SU-DHL-6 (cell line): ENCODE measurements around the gene COL21A1.

Experiments
- H2AFZ ChIP-seq: fragments of 200-600 bp; sonication (generic); 2 replicates; pipeline ENCODE4 v1.6.1; 2014; ENCODE audit warnings: low read depth, mild to moderate bottlenecking, moderate library complexity, mixed read lengths, antibody characterized with exemption, low read length; ENCODE audit not compliant: severe bottlenecking
- H3F3A ChIP-seq: fragments of 200-600 bp; shearing (Covaris generic); 2 replicates; pipeline ENCODE4 v1.6.0; 2016; ENCODE audit warnings: antibody characterized with exemption, mild to moderate bottlenecking; ENCODE audit not compliant: insufficient read depth
- H3K27ac ChIP-seq: fragments of 200-600 bp; sonication (generic); 2 replicates; pipeline ENCODE4 v1.5.1; 2016; ENCODE audit warnings: low read depth, mild to moderate bottlenecking, low read length, moderate library complexity, mixed read lengths
- H3K27me3 ChIP-seq: fragments of 200-600 bp; sonication (generic), shearing (Covaris generic); 2 replicates; pipeline ENCODE4 v1.6.0; 2014; ENCODE audit warnings: mild to moderate bottlenecking, low read length
- H3K36me3 ChIP-seq: fragments of 200-600 bp; sonication (generic); 2 replicates; pipeline ENCODE4 v1.6.1; 2014; ENCODE audit warnings: mild to moderate bottlenecking, low read length, mixed read lengths
- H3K4me2 ChIP-seq: fragments of 300-600, 200-600 bp; shearing (Covaris generic), sonication (generic); 2 replicates; pipeline ENCODE4 v1.6.0; 2014; ENCODE audit warnings: low read length, low read depth, mild to moderate bottlenecking; ENCODE audit not compliant: poor library complexity, severe bottlenecking
- H3K4me3 ChIP-seq: fragments of 200-600 bp; sonication (generic); 2 replicates; pipeline ENCODE4 v1.5.1; 2014; ENCODE audit warnings: antibody characterized with exemption, low read length, mild to moderate bottlenecking, mixed read lengths; ENCODE audit not compliant: insufficient read depth, poor library complexity, severe bottlenecking
- H3K79me2 ChIP-seq: fragments of 200-600 bp; sonication (generic); 2 replicates; pipeline ENCODE4 v1.6.1; 2014; ENCODE audit warnings: mild to moderate bottlenecking, low read length, moderate library complexity; ENCODE audit not compliant: insufficient read depth
- H3K9ac ChIP-seq: fragments of 200-600 bp; sonication (generic); 2 replicates; pipeline ENCODE4 v1.7.0; 2014; ENCODE audit warnings: mild to moderate bottlenecking, low read length
- H3K9me2 ChIP-seq: fragments of 200-600 bp; sonication (generic); replicated peaks from 2 replicates; pipeline ENCODE4 v1.6.1; 2014; ENCODE audit warnings: low read length; ENCODE audit not compliant: insufficient read depth
- H3K9me3 ChIP-seq: fragments of 200-600 bp; sonication (generic); 2 replicates; pipeline ENCODE4 v1.6.1; 2014; ENCODE audit warnings: low read length, mixed read lengths; ENCODE audit not compliant: insufficient read depth
- H4K20me1 ChIP-seq: fragments of 200-600 bp; sonication (generic); 2 replicates; pipeline ENCODE4 v1.6.1; 2014; ENCODE audit warnings: low read depth, mild to moderate bottlenecking, antibody characterized with exemption, low read length, moderate library complexity, mixed read lengths
- CTCF ChIP-seq: fragments of 200-600 bp; sonication (generic); IDR thresholded peaks from one replicate; pipeline ENCODE4 v1.5.1; 2017; ENCODE audit warnings: antibody characterized with exemption, mild to moderate bottlenecking, low read length, moderate library complexity; ENCODE audit not compliant: insufficient read depth, poor library complexity, severe bottlenecking
- EZH2phosphoT487 ChIP-seq: fragments of 200-600 bp; sonication (generic), shearing (Covaris generic); conservative IDR thresholded peaks from 2 replicates; pipeline ENCODE4 v1.6.1; 2018; ENCODE audit warnings: mild to moderate bottlenecking, antibody characterized with exemption, low read length, moderate library complexity, mixed read lengths

COL21A1 gene

DNA sequence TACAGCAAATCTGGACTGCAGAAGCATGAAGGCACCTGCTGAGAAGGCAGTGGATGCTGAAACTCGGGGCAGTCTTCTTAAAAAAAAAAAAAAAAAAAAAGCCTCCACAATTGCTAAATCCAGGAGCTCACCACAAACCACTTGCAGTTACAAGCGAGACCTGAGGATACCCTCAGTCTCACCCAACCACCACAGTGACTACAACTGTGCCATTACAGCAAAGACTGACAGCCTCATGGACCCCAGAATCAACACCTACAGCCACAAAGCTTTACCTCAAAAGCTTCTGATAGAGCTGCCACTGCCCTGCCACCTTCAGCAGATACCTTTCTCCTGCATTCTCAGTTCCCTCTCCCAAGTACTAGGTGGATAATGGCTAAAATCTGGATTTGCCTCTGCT lies 9.0 kb downstream of the COL21A1 start:
- H3K9ac ChIP-seq, result no peak overlapping the region
- no peak overlapping the region for H3K27ac ChIP-seq
- no peaks in the 10 kb centered on the region for H3K27me3 ChIP-seq
- H3K4me3 ChIP-seq, result no peak overlapping the region
- no peaks in the 10 kb centered on the region for H3K36me3 ChIP-seq
- no peak overlapping the region for H3K4me2 ChIP-seq
- no peaks in the 10 kb centered on the region for H3K9me2 ChIP-seq
- H2AFZ ChIP-seq, result no peak overlapping the region
- no peaks in the 10 kb centered on the region for H3K9me3 ChIP-seq
- H3F3A ChIP-seq, result no peaks in the 10 kb centered on the region
- H3K79me2 ChIP-seq, result no peaks in the 10 kb centered on the region
- TF ChIP-seq EZH2phosphoT487 (no peak), CTCF (no peak)
- H4K20me1 ChIP-seq, result no peaks in the 10 kb centered on the region

GRCh38 chr6:56235245-56235644 lies 12.1 kb downstream of the COL21A1 start:
- Histone ChIP-seq H3K79me2 (no peaks in the 10 kb centered on the region), H3K36me3 (no peaks in the 10 kb centered on the region), H3K9me3 (no peaks in the 10 kb centered on the region), H3K9ac (no peak overlapping the region), H3F3A (no peaks in the 10 kb centered on the region), H3K27me3 (no peaks in the 10 kb centered on the region), H2AFZ (no peak overlapping the region), H4K20me1 (no peaks in the 10 kb centered on the region), H3K4me3 (no peak overlapping the region), H3K27ac (no peak overlapping the region), H3K9me2 (no peaks in the 10 kb centered on the region), H3K4me2 (no peak overlapping the region)
- no peak for TF ChIP-seq EZH2phosphoT487
- no peak for TF ChIP-seq CTCF

DNA sequence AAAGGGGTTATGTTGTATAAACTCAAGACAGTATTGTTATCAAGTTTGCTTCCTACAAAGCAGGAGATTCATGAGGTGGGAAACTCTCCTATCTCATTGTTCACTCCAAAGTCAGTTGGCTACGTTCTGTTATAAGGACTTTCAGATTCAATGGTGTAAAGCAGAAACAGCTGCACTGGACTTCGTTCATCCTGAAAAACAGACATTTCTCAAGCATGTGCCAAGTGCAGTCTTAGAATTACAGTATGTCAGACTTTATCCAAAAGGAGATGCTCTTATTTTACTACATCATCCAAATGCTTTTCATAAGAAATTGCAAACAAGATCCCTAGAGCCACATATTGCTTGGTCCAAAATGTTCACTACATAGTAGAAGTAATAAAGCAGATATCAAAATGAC lies 14.9 kb downstream of the COL21A1 start:
- TF ChIP-seq CTCF (no peak), EZH2phosphoT487 (no peak)
- Histone ChIP-seq H3K79me2 (no peaks in the 10 kb centered on the region), H3K9ac (no peak overlapping the region), H3K9me3 (no peaks in the 10 kb centered on the region), H3K27me3 (no peaks in the 10 kb centered on the region), H3K9me2 (no peaks in the 10 kb centered on the region), H2AFZ (no peak overlapping the region), H3F3A (no peaks in the 10 kb centered on the region), H3K36me3 (no peaks in the 10 kb centered on the region), H3K4me3 (no peak overlapping the region), H4K20me1 (no peaks in the 10 kb centered on the region), H3K4me2 (no peak overlapping the region), H3K27ac (no peak overlapping the region)

- Histone ChIP-seq H2AFZ (no peak overlapping the region), H3K9me3 (no peaks in the 10 kb centered on the region), H3K27me3 (no peaks in the 10 kb centered on the region), H3K27ac (no peak overlapping the region), H4K20me1 (no peaks in the 10 kb centered on the region), H3K9me2 (no peaks in the 10 kb centered on the region), H3F3A (no peaks in the 10 kb centered on the region), H3K79me2 (no peaks in the 10 kb centered on the region), H3K4me2 (no peak overlapping the region), H3K9ac (no peak overlapping the region), H3K4me3 (no peak overlapping the region), H3K36me3 (no peaks in the 10 kb centered on the region)
- TF ChIP-seq CTCF (no peak), EZH2phosphoT487 (no peak)
Measured at GRCh38 chr6:56231827-56232226, 15.6 kb downstream of the COL21A1 start.
